H1 (cell line): ENCODE results near the gene PATJ. TPM values are rescaled to one million over a fixed set of nuclear protein-coding genes. Genes with fewer than 3 reads are reported as not detected.

Source experiments
- ASH2L ChIP-seq: fragments of 200-600, 300-600 bp; sonication (generic); IDR thresholded peaks from one replicate; pipeline ENCODE4 v1.7.1; 2017; ENCODE audit warnings: low read length
- JUND ChIP-seq: IDR thresholded peaks from 2 replicates; pipeline ENCODE4 v1.6.1; 2011; ENCODE audit warnings: mild to moderate bottlenecking, improper control_type of control experiment, low read length
- MAFK ChIP-seq: IDR thresholded peaks from 2 replicates; pipeline ENCODE4 v1.6.1; 2012; ENCODE audit warnings: low read depth, mild to moderate bottlenecking, improper control_type of control experiment, low read length
- MAX ChIP-seq: IDR thresholded peaks from 2 replicates; pipeline ENCODE4 v1.6.1; 2012; ENCODE audit warnings: inconsistent platforms
- RBBP5 ChIP-seq: IDR thresholded peaks from 2 replicates; pipeline ENCODE4 v1.7.1; 2012; ENCODE audit warnings: low read depth, mild to moderate bottlenecking, inconsistent platforms, low read length, moderate library complexity, borderline replicate concordance
- SP1 ChIP-seq: IDR thresholded peaks from 2 replicates; pipeline ENCODE4 v1.6.1; 2011; ENCODE audit warnings: low read depth, low read length
- TAF7 ChIP-seq: optimal IDR thresholded peaks from 2 replicates; pipeline ENCODE3; 2011; ENCODE audit warnings: low read depth, mild to moderate bottlenecking, inconsistent platforms, low read length, moderate library complexity, borderline replicate concordance
- polyA plus RNA-seq, 7 experiments: library from polyadenylated mRNA; depleted of rRNA in 3 of 7; stranded (reverse) in 5 of 7; unstranded in 2 of 7; fragments of >200 nt in 5 of 7; fragments of 200-250 nt in 2 of 7; gene quantifications; 1 replicate in 5 of 7; 2 replicates in 1 of 7; 4 replicates in 1 of 7; pipeline versions ENCODE4 v1.2.1 to v1.2.3, GENCODE V29; 2011 to 2013; ENCODE audit warnings: missing spikeins in 2 of 7, mixed read lengths in 2 of 7
- total RNA-seq: library from RNA; stranded (reverse); fragmentation: NEBNext Ultra II Directional; extraction: Animal tissue kit (Norgen Biotek cat#: 25700); gene quantifications from 2 replicates; pipeline ENCODE4 v1.2.1, GENCODE V29; 2021
- TF ChIP-seq, protein P1 (sequence below): IDR thresholded peaks from 2 replicates; pipeline ENCODE4 v1.6.1; 2012; ENCODE audit warnings: inconsistent platforms

PATJ gene
- total and polyA plus RNA-seq, 2 of the 8 experiments (the other 6 are each of a cell fraction or from before 2014, with no cell fraction given): 8.2 to 55.6 TPM

GRCh38 chr1:62037274-62037673 lies 295.0 kb downstream of the PATJ start (continued):
- TF ChIP-seq MAFK (no peak), SP1 (no peak), ASH2L (no peak), JUND (no peak), MAX (no peak), RBBP5 (no peak), TAF7 (no peak)
- TF ChIP-seq, protein P1, sequence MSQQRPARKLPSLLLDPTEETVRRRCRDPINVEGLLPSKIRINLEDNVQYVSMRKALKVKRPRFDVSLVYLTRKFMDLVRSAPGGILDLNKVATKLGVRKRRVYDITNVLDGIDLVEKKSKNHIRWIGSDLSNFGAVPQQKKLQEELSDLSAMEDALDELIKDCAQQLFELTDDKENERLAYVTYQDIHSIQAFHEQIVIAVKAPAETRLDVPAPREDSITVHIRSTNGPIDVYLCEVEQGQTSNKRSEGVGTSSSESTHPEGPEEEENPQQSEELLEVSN: no peak
